ENCODE results near the gene CCND2. TPM values are rescaled to one million over a fixed set of nuclear protein-coding genes. Genes with fewer than 3 reads are reported as not detected.

The CCND2 gene
- total and polyA plus RNA-seq, 9 of the 15 experiments (the other 6 are each of a cell fraction or from before 2014, with no cell fraction given) = 13.6 to 99.3 (median 39.6) TPM

DNA sequence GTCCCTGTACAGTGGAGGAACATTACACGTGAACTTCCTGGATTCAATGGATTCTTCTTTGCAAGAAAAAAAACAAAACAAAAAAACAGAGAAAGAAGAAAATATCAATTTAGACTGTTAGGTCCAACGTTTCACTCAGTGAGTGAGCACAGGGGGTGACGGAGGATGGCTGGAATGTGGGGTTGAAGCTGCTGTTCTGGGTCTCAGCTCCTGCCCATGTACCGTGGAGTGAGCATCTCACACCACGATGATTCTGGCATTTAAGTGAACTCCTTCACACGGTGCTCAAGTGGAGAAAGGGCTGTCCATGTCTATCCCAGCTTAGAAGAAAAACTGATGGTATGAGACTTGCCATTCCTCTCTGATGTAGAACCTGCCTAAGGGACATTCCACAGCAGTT lies 23.2 kb downstream of the CCND2 start (continued):
- TF ChIP-seq TEAD4 (IDR thresholded peaks at IDR 0.05; ENCODE audit: low read length) (no peak), TEAD4 (CRISPR knock-in tag; IDR thresholded peaks at IDR 0.05; ENCODE audit: borderline replicate concordance) (no peak), ZNF707 (CRISPR knock-in tag; conservative IDR thresholded peaks at IDR 0.05) (no peak), SMAD2 (IDR thresholded peaks at IDR 0.05; ENCODE audit: low read depth, low read length) (no peak), CHD2 (IDR thresholded peaks at IDR 0.05; ENCODE audit: low read depth, low read length) (no peak), BHLHE40 (IDR thresholded peaks at IDR 0.05; ENCODE audit: low read length) (no peak), BACH1 (tag; IDR thresholded peaks at IDR 0.05) (no peak), SAP30 (IDR thresholded peaks at IDR 0.05; ENCODE audit: borderline replicate concordance, insufficient read depth, low read depth, low read length, poor library complexity, severe bottlenecking) (no peak)
- TF ChIP-seq, protein P1, sequence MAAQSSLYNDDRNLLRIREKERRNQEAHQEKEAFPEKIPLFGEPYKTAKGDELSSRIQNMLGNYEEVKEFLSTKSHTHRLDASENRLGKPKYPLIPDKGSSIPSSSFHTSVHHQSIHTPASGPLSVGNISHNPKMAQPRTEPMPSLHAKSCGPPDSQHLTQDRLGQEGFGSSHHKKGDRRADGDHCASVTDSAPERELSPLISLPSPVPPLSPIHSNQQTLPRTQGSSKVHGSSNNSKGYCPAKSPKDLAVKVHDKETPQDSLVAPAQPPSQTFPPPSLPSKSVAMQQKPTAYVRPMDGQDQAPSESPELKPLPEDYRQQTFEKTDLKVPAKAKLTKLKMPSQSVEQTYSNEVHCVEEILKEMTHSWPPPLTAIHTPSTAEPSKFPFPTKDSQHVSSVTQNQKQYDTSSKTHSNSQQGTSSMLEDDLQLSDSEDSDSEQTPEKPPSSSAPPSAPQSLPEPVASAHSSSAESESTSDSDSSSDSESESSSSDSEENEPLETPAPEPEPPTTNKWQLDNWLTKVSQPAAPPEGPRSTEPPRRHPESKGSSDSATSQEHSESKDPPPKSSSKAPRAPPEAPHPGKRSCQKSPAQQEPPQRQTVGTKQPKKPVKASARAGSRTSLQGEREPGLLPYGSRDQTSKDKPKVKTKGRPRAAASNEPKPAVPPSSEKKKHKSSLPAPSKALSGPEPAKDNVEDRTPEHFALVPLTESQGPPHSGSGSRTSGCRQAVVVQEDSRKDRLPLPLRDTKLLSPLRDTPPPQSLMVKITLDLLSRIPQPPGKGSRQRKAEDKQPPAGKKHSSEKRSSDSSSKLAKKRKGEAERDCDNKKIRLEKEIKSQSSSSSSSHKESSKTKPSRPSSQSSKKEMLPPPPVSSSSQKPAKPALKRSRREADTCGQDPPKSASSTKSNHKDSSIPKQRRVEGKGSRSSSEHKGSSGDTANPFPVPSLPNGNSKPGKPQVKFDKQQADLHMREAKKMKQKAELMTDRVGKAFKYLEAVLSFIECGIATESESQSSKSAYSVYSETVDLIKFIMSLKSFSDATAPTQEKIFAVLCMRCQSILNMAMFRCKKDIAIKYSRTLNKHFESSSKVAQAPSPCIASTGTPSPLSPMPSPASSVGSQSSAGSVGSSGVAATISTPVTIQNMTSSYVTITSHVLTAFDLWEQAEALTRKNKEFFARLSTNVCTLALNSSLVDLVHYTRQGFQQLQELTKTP (IDR thresholded peaks at IDR 0.05; ENCODE audit: low read depth in 1 of 2, partially characterized antibody in 2 of 2) = no peak
- TF ChIP-seq, protein P2, sequence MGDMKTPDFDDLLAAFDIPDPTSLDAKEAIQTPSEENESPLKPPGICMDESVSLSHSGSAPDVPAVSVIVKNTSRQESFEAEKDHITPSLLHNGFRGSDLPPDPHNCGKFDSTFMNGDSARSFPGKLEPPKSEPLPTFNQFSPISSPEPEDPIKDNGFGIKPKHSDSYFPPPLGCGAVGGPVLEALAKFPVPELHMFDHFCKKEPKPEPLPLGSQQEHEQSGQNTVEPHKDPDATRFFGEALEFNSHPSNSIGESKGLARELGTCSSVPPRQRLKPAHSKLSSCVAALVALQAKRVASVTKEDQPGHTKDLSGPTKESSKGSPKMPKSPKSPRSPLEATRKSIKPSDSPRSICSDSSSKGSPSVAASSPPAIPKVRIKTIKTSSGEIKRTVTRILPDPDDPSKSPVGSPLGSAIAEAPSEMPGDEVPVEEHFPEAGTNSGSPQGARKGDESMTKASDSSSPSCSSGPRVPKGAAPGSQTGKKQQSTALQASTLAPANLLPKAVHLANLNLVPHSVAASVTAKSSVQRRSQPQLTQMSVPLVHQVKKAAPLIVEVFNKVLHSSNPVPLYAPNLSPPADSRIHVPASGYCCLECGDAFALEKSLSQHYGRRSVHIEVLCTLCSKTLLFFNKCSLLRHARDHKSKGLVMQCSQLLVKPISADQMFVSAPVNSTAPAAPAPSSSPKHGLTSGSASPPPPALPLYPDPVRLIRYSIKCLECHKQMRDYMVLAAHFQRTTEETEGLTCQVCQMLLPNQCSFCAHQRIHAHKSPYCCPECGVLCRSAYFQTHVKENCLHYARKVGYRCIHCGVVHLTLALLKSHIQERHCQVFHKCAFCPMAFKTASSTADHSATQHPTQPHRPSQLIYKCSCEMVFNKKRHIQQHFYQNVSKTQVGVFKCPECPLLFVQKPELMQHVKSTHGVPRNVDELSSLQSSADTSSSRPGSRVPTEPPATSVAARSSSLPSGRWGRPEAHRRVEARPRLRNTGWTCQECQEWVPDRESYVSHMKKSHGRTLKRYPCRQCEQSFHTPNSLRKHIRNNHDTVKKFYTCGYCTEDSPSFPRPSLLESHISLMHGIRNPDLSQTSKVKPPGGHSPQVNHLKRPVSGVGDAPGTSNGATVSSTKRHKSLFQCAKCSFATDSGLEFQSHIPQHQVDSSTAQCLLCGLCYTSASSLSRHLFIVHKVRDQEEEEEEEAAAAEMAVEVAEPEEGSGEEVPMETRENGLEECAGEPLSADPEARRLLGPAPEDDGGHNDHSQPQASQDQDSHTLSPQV (IDR thresholded peaks at IDR 0.05) = no peak

Data from K562 (cell line).